HG03575 (cell line): ENCODE data around the gene TSEN54.

Experiments
- ATAC-seq: cut with Tn5 transposase; IDR thresholded peaks from one replicate; pipeline ENCODE4 v1.9.1; 2021; ENCODE audit not compliant: unreplicated experiment, insufficient number of reproducible peaks, low FRiP score; ENCODE audit errors: extremely low read depth

Gene TSEN54

GRCh38 chr17:75531721-75532072 is 15.4 kb downstream of the TSEN54 start:
- no peak for ATAC-seq

- no peak for ATAC-seq
Observed at GRCh38 chr17:75535119-75535537, 18.8 kb downstream of the TSEN54 start.

- ATAC-seq, result no peak
Observed at GRCh38 chr17:75535871-75536270, 19.5 kb downstream of the TSEN54 start.

- ATAC-seq, result no peak
Observed at GRCh38 chr17:75536366-75536765, 20.0 kb downstream of the TSEN54 start.

- no peak for ATAC-seq
Observed at GRCh38 chr17:75539967-75540729, 23.8 kb downstream of the TSEN54 start.

- no peak for ATAC-seq
Observed at GRCh38 chr17:75540923-75541503, 24.7 kb downstream of the TSEN54 start.

- no peak for ATAC-seq
Observed at GRCh38 chr17:75542229-75542628, 25.9 kb downstream of the TSEN54 start.

GRCh38 chr17:75542728-75543336 is 26.5 kb downstream of the TSEN54 start:
- ATAC-seq, result no peak

- ATAC-seq, result no peak
Observed at GRCh38 chr17:75544250-75544649, 27.9 kb downstream of the TSEN54 start.

- no peak for ATAC-seq
Observed at GRCh38 chr17:75546181-75546580, 29.9 kb downstream of the TSEN54 start.

GRCh38 chr17:75547091-75547490 is 30.8 kb downstream of the TSEN54 start:
- no peak for ATAC-seq

GRCh38 chr17:75548813-75549212 is 32.5 kb downstream of the TSEN54 start:
- no peak for ATAC-seq

GRCh38 chr17:75549246-75550138 is 33.2 kb downstream of the TSEN54 start:
- ATAC-seq, result no peak

- no peak for ATAC-seq
Observed at GRCh38 chr17:75550139-75550465, 33.8 kb downstream of the TSEN54 start.

GRCh38 chr17:75551266-75551665 is 34.9 kb downstream of the TSEN54 start:
- no peak for ATAC-seq

GRCh38 chr17:75552425-75553294 is 36.3 kb downstream of the TSEN54 start:
- ATAC-seq, result no peak

- no peak for ATAC-seq
Observed at GRCh38 chr17:75553295-75554110, 37.2 kb downstream of the TSEN54 start.

- ATAC-seq, result no peak
Observed at GRCh38 chr17:75555679-75556153, 39.4 kb downstream of the TSEN54 start.
